Psoas muscle (tissue), 8 donors: ENCODE data around the gene NOG. TPM values are rescaled to one million over a fixed set of nuclear protein-coding genes. Genes with fewer than 3 reads are reported as not detected.

ENCODE experiments used
- ATAC-seq, 4 donors: fragments of 200-7000 bp; cut with Tn5 transposase; one replicate each; pipeline ENCODE4 v1.9.1; 2020; ENCODE audit warnings: moderate library complexity in 3 of 4, mild to moderate bottlenecking in 2 of 4
- DNase-seq, 2 donors: peaks; one replicate each; pipeline ENCODE4 v3.0.0-alpha.2; 2020
- H3K27ac ChIP-seq: fragments of 200-600 bp; one replicate; pipeline ENCODE4 v1.8.0; 2022
- H3K27me3 ChIP-seq, 3 donors: fragments of 200-600 bp in 1 of 3; one replicate each; pipeline versions ENCODE4 v1.6.1 to v1.8.0; 2013 to 2022; ENCODE audit warnings: low read length in 2 of 3, mild to moderate bottlenecking in 2 of 3, moderate library complexity in 1 of 3; ENCODE audit not compliant: insufficient read depth in 3 of 3
- H3K36me3 ChIP-seq, 2 donors: fragments of 200-600 bp in 1 of 2; one replicate each; pipeline versions ENCODE4 v1.6.1 to v1.8.0; 2013 to 2022; ENCODE audit warnings: low read depth in 1 of 2, mild to moderate bottlenecking in 1 of 2, moderate library complexity in 1 of 2; ENCODE audit not compliant: insufficient read depth in 1 of 2
- H3K4me1 ChIP-seq: fragments of 200-600 bp; one replicate; pipeline ENCODE4 v1.8.0; 2022
- H3K4me3 ChIP-seq: fragments of 200-600 bp; one replicate; pipeline ENCODE4 v1.8.0; 2022; ENCODE audit warnings: mild to moderate bottlenecking
- H3K9me3 ChIP-seq: fragments of 200-600 bp; one replicate; pipeline ENCODE4 v1.8.0; 2022
- WGBS, 3 donors: extraction: QIAGEN DNeasy Blood & Tissue Kit; methylation state at CpG; one replicate each; pipeline versions ENCODE4 v1.1.6 to v1.1.7; 2013; 5-methylcytosine and 5-hydroxymethylcytosine counted together
- intact Hi-C, 2 donors: fragments of 100-400 bp; cut with DNase I; formaldehyde crosslinking; loops; one replicate each; pipeline versions ENCODE4 v1.11.0 to v1.14.2; 2022
- polyA plus RNA-seq, 3 donors: library from polyadenylated mRNA; stranded (reverse); fragments of 200-250 nt; gene quantifications; one replicate each; pipeline ENCODE4 v1.2.3, GENCODE V29; 2013
- total RNA-seq, 4 donors: library from RNA; stranded (reverse); fragmentation: NEBNext Ultra II Directional in 2 of 4; extraction: Animal tissue kit (Norgen Biotek cat#: 25700) in 2 of 4; gene quantifications; one replicate each; pipeline versions ENCODE4 v1.2.1 to v1.2.4, GENCODE V29; 2021 to 2023
- TF ChIP-seq, protein P1 (sequence below): fragments of 200-600 bp; IDR thresholded peaks from one replicate; pipeline ENCODE4 v1.8.0; 2022; ENCODE audit warnings: antibody characterized with exemption
- donor health status: healthy with polysubstance abuse.
- donor health status: DM: no; HTN: no; CAD: no; lungs with moderate emphysema.
- donor health status: Bipolar disorder and iron deficiency.
- donor health status: healthy.
- donor health status: DM: yes; HTN: yes; CAD: no.
- donor health status: DM: no; HTN: no; CAD: no.
- donor health status: DM: no; HTN: no; CAD: no.
- donor health status: DM: yes; HTN: yes; CAD: no.

Gene NOG
- total and polyA plus RNA-seq, 7 donors = 0.60 to 8.5 (median 2.7) TPM

DNA sequence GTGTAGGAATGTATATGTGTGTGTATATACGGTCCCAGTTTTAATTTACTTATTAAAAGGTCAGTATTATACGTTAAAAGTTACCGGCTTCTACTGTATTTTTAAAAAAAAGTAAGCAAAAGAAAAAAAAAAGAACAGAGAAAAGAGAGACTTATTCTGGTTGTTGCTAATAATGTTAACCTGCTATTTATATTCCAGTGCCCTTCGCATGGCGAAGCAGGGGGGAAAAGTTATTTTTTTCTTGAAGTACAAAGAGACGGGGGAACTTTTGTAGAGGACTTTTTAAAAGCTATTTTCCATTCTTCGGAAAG lies 1.6 kb downstream of the NOG start:
- ATAC-seq = no peak
- peak overlapping the region; percentile 81 for H3K4me3 ChIP-seq
- H3K9me3 ChIP-seq = no peaks in the 10 kb centered on the region
- H3K4me1 ChIP-seq = peaks cover 26% of the 10 kb centered on the region
- no peak overlapping the region for H3K27ac ChIP-seq
- TF ChIP-seq, protein P1, sequence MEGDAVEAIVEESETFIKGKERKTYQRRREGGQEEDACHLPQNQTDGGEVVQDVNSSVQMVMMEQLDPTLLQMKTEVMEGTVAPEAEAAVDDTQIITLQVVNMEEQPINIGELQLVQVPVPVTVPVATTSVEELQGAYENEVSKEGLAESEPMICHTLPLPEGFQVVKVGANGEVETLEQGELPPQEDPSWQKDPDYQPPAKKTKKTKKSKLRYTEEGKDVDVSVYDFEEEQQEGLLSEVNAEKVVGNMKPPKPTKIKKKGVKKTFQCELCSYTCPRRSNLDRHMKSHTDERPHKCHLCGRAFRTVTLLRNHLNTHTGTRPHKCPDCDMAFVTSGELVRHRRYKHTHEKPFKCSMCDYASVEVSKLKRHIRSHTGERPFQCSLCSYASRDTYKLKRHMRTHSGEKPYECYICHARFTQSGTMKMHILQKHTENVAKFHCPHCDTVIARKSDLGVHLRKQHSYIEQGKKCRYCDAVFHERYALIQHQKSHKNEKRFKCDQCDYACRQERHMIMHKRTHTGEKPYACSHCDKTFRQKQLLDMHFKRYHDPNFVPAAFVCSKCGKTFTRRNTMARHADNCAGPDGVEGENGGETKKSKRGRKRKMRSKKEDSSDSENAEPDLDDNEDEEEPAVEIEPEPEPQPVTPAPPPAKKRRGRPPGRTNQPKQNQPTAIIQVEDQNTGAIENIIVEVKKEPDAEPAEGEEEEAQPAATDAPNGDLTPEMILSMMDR = no peak
- no peaks in the 10 kb centered on the region for H3K36me3 ChIP-seq
- 8 to 22% (median 12%) methylated on average over 7 of the region's 7 CpGs for WGBS, 3 donors
- intact Hi-C loops = no loop called here
- peaks cover 0 to 13% (median 1%) of the 10 kb centered on the region in 3 donors for H3K27me3 ChIP-seq
- no peak for DNase-seq

DNA sequence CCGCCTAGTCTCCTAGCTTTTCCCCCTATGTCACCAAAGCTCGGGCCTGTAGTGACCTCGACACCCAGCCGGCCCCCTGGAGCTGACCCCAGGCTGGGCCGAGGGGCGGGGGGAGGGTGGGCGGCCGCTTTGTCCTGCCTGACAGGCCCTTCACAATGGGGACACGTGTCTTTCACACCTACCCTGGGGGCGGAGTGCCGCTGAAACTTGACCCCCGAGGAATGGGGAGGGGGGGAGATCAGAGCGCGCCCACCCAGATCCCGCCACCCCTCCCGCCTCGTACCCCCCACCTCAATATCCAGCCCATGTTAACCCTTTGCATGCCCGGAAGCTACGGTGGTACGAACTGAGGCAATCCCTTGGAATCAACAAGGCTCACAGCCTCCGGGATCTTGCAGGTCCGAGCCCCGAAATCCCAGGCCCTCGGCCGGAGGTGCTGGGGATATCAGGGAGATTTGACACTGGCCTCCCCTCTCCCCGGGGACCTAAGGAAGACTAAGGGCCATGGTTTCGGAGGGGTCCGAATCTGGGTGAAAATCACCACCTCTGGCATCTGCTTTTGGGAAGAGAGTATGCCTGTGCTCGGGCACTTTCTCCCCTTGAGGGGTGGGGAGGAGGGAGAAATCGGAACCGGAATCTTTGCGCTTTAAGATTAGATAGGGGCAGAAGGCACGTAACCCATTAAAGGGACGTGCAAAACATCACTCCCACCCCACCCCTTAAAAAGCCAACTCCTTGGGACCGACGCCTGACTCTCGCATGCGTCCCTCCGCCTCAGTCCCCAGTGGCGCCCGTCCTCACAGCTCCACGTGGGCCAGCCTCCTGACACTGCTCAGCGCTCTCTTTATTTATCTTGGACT lies 2.6 kb downstream of the NOG start:
- DNase-seq (no peak), ATAC-seq (peak in 1 of 4 donors; percentile 23)
- TF ChIP-seq, protein P1 = no peak

DNA sequence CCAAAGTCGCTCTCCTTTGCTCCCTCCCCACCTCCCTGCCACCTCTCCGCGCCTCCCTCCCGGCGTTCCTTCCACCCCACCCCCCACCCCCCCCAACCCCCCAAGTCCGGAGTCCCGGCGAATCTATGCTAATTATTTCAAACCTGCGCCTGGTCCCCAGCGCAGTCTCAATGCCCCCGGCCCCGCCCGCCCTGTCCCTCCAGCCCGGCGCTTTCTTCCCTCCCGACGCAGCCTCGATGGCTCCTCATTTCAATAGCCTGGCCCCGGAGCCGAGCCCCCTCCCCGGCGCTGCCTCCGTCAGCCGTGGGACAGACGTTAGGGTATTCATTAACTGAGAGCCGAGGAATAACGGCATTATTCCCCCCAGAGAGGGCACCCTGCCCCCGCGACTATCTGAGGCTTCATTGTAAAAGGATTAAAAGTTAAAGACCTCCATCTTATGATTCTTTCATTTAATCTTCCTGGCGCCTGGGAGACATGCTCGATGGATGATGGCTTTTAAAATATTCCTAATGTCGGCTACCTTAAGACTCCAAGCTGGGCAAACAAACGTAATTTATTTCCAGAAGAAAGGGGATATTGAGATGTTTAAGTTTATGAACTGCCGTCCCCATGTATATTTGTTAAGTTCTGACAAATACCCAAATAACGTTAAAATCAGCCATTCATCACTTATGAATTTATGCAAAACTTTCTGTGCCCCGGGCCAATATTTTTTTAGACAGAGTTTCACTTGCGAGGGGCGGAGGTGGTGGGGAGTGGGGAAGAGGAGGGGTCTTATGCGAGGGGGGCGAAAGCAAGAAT lies 3.4 kb downstream of the NOG start:
- no peaks in the 10 kb centered on the region for H3K36me3 ChIP-seq
- DNase-seq (peak in 1 of 2 donors; percentile 19), ATAC-seq (no peak)
- H3K27me3 ChIP-seq = peaks cover 0 to 13% (median 1%) of the 10 kb centered on the region in 3 donors
- H3K9me3 ChIP-seq = no peaks in the 10 kb centered on the region
- peaks cover 26% of the 10 kb centered on the region for H3K4me1 ChIP-seq
- TF ChIP-seq, protein P1 = no peak
- WGBS, 3 donors = 0 to 1% (median 0%) methylated on average over 39 to 40 of the region's 40 CpGs
- H3K27ac ChIP-seq = no peak overlapping the region
- intact Hi-C loops = loop anchor here in 1 of 2 donors (2.0 kb wide), 1 partner anchor 80 kb away; no protein-coding TSS in a partner anchor
- peak overlapping the region; percentile 81 for H3K4me3 ChIP-seq

More for the DNA sequence above, 2.6 kb downstream of the NOG start:
- no peaks in the 10 kb centered on the region for H3K36me3 ChIP-seq
- H3K27me3 ChIP-seq = peaks cover 0 to 13% (median 1%) of the 10 kb centered on the region in 3 donors
- intact Hi-C loops = loop anchor here in 1 of 2 donors (2.0 kb wide), 1 partner anchor 81 kb away; no protein-coding TSS in a partner anchor
- H3K9me3 ChIP-seq = no peaks in the 10 kb centered on the region
- H3K4me3 ChIP-seq = peak overlapping the region; percentile 81
- 5 to 11% (median 5%) methylated on average over 41 to 43 of the region's 43 CpGs for whole genome bisulfite sequencing, 3 donors
- peaks cover 26% of the 10 kb centered on the region for H3K4me1 ChIP-seq
- H3K27ac ChIP-seq = peak overlapping the region; percentile 41

DNA sequence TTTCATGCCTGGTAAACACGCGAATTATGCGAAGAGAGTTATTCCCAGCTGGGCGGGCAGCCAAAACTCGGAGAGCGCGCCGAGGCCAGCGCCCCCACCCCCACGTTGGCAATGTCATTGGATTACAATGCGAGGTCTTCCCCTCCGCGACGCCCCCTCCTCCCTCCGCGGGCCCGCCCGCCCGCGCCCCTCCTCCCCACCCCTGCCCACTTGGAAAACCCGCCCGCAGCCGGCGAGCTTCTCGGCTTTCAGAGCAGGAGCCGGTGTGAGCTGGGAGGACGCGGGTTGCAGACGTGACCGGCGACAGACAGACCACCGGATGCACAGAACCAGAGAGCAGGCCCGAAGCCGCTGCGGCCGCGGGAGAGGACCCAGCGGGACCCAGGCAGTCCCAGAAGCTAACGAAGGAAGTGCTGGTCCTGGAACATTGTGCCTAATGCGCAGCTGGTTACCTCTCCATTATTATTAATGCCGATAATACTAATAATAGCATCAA lies 4.0 kb downstream of the NOG start:
- no peak for DNase-seq
- 1% methylated on average over 35 to 41 of the region's 41 CpGs for WGBS, 3 donors
- Histone ChIP-seq H3K36me3 (no peaks in the 10 kb centered on the region), H3K4me3 (peak overlapping the region; percentile 81), H3K4me1 (peaks cover 26% of the 10 kb centered on the region), H3K9me3 (no peaks in the 10 kb centered on the region), H3K27ac (no peak overlapping the region), H3K27me3 (peaks cover 0 to 18% (median 1%) of the 10 kb centered on the region in 3 donors)
- no peak for ATAC-seq
- intact Hi-C loops = loop anchor here in 1 of 2 donors (2.0 kb wide), 1 partner anchor 79 kb away; no protein-coding TSS in a partner anchor
- TF ChIP-seq, protein P1 = no peak
